WERI-Rb-1 (cell line): Measurements from ENCODE around the gene KRTAP20-4.

ENCODE experiments used
- DNase-seq: peaks from one replicate; pipeline ENCODE4 v3.0.0-alpha.2; 2020
- H3K27ac ChIP-seq: fragments of 250-450 bp; sonication (Bioruptor Pico); 2 replicates; pipeline ENCODE4 v1.5.1; 2020; ENCODE audit warnings: mild to moderate bottlenecking, moderate library complexity
- H3K27me3 ChIP-seq: fragments of 250-450 bp; sonication (Bioruptor Pico); 2 replicates; pipeline ENCODE4 v1.5.1; 2021; ENCODE audit warnings: mild to moderate bottlenecking, low read depth, moderate library complexity; ENCODE audit not compliant: insufficient read depth, severe bottlenecking
- H3K36me3 ChIP-seq: fragments of 250-450 bp; sonication (Bioruptor Pico); 2 replicates; pipeline ENCODE4 v1.5.1; 2020; ENCODE audit warnings: mild to moderate bottlenecking, moderate library complexity
- H3K4me3 ChIP-seq: 2 replicates; pipeline ENCODE4 v1.5.1; 2011; ENCODE audit warnings: low read depth, mild to moderate bottlenecking, control low read depth, low read length
- H3K9me3 ChIP-seq: fragments of 250-450 bp; sonication (Bioruptor Pico); 2 replicates; pipeline ENCODE4 v1.5.1; 2021; ENCODE audit warnings: mild to moderate bottlenecking, moderate library complexity; ENCODE audit not compliant: severe bottlenecking
- TF ChIP-seq, protein P1 (sequence below): IDR thresholded peaks from 2 replicates; pipeline ENCODE4 v1.5.1; 2011; ENCODE audit warnings: low read depth, mild to moderate bottlenecking, control low read depth, inconsistent platforms, low read length

KRTAP20-4 gene

DNA sequence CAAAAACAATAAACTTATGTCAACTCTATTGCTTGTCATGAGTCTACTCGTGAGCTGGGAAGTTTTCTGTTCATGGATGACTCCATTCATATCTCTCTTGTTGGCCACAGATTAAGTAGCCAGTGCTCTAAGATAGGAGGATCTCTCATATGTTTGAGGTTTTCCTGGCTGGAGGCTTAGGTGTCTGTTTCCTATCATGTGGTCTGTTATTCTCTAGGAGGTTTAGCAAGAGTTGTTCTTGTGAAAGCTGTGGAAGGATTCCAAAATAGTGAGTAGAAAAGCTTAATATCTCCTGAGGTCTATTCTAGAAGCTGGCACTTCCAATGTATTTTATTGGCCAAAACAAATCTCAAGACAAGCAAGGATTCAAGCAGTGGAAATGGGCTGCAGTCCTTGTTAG lies 8.8 kb downstream of the KRTAP20-4 start:
- Histone ChIP-seq H3K27me3 (peaks cover 90% of the 10 kb centered on the region), H3K27ac (no peak overlapping the region), H3K4me3 (no peak overlapping the region), H3K36me3 (no peaks in the 10 kb centered on the region), H3K9me3 (no peaks in the 10 kb centered on the region)
- DNase-seq, result no peak
- TF ChIP-seq, protein P1, sequence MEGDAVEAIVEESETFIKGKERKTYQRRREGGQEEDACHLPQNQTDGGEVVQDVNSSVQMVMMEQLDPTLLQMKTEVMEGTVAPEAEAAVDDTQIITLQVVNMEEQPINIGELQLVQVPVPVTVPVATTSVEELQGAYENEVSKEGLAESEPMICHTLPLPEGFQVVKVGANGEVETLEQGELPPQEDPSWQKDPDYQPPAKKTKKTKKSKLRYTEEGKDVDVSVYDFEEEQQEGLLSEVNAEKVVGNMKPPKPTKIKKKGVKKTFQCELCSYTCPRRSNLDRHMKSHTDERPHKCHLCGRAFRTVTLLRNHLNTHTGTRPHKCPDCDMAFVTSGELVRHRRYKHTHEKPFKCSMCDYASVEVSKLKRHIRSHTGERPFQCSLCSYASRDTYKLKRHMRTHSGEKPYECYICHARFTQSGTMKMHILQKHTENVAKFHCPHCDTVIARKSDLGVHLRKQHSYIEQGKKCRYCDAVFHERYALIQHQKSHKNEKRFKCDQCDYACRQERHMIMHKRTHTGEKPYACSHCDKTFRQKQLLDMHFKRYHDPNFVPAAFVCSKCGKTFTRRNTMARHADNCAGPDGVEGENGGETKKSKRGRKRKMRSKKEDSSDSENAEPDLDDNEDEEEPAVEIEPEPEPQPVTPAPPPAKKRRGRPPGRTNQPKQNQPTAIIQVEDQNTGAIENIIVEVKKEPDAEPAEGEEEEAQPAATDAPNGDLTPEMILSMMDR, result no peak

DNA sequence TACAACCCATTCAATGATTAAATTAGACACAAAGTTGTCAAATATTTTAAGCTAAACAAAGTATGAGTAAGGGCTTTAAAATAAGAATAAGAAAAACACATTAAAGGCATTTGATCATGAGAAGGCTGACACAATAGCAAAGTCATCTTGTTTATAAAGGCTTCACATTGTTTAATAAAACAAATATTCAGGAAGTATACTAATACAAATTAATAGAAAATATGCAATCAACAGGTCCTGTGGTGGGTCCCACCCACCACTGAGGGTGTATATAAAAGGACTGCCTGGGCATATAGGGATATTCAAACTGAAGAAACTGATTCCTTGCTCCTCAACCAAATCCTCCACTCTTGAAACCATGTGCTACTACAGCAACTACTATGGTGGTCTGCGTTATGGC lies 14.5 kb downstream of the KRTAP20-4 start, which contains the start of gene KRTAP20-2:
KRTAP20-2 (plus strand) TSS at position 301 of the 400 bp plus-strand sequence; CDS start at position 359, 58 bp downstream.
- H3K27ac ChIP-seq, result no peak within 1 kb of the TSS
- no peaks in the 10 kb centered on the region for H3K36me3 ChIP-seq
- H3K27me3 ChIP-seq, result peaks cover 77% of the 10 kb centered on the region
- H3K4me3 ChIP-seq, result no peak within 1 kb of the TSS
- H3K9me3 ChIP-seq, result peaks cover 3% of the 10 kb centered on the region
- no peak for DNase-seq
- TF ChIP-seq, protein P1, result no peak

DNA sequence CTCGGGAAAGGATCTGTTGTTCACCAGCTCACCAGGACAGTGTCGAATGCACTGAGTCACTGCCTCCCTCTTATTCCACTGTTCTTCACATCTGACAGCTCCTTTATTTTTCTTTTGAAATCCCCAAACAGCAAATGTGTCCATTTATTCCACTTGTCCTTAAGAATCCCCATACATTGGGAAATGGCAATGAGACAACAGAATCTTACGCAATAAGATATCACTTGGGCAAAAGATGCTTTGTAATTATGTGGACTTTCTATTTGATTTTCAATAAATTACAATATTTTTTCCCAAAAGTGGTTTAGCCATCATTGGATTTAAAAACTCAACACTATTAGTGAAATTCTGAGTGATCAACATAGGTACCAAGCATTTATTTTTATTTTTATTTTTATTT lies 18.3 kb downstream of the KRTAP20-4 start:
- Histone ChIP-seq H3K27me3 (peaks cover 63% of the 10 kb centered on the region), H3K36me3 (no peaks in the 10 kb centered on the region), H3K9me3 (peaks cover 3% of the 10 kb centered on the region), H3K4me3 (no peak overlapping the region), H3K27ac (no peak overlapping the region)
- no peak for DNase-seq
- TF ChIP-seq, protein P1, result no peak

DNA sequence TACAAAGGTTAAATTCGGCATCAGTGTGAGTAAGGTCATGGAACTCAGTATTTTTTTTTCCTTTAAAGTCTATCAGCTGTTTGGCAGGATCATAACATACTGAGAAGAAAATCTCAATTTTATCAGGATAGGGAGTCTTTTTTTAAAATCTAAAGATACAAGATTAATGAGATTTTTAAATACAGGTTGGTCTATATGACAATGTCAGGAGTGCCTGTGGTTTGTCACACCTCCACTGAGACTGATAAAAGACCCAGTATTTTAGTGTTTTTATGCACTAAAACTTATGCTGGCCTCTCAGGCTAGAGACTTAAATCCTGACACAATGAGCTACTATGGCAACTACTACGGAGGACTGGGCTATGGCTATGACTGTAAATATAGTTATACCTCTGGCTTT lies 22.1 kb downstream of the KRTAP20-4 start, which contains the start of gene KRTAP20-3:
KRTAP20-3 (plus strand) TSS at position 301 of the 400 bp plus-strand sequence.
- no peak for DNase-seq
- Histone ChIP-seq H3K36me3 (no peaks in the 10 kb centered on the region), H3K27me3 (peaks cover 62% of the 10 kb centered on the region), H3K27ac (no peak within 1 kb of the TSS), H3K4me3 (no peak within 1 kb of the TSS), H3K9me3 (peaks cover 3% of the 10 kb centered on the region)
- TF ChIP-seq, protein P1, result no peak

DNA sequence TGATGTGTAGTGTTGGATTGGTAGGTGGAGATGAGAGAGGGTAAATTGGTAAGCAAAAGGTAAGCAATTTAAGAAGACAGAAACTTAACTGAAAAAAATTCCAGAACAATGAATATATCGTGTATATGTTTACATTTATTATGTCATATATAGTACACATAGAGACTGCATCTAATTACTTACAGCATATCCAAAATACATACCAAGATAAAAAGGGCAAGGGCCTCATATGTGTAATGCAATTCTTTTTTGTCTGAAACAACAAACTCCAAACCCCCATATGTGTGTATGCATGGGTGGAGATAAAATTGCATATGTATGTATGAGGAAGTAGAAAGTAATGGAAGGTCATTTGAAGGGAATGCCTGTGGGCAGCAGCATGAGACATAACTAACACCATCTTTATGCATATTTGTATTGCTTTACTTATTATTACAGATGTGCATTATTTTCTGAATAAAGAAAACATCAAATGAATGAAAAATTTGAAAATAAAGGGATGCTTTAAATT lies 26.5 kb downstream of the KRTAP20-4 start:
- TF ChIP-seq, protein P1, result no peak
- H3K9me3 ChIP-seq, result no peaks in the 10 kb centered on the region
- H3K4me3 ChIP-seq, result no peak overlapping the region
- no peaks in the 10 kb centered on the region for H3K36me3 ChIP-seq
- no peak for DNase-seq
- peaks cover 73% of the 10 kb centered on the region for H3K27me3 ChIP-seq
- no peak overlapping the region for H3K27ac ChIP-seq

DNA sequence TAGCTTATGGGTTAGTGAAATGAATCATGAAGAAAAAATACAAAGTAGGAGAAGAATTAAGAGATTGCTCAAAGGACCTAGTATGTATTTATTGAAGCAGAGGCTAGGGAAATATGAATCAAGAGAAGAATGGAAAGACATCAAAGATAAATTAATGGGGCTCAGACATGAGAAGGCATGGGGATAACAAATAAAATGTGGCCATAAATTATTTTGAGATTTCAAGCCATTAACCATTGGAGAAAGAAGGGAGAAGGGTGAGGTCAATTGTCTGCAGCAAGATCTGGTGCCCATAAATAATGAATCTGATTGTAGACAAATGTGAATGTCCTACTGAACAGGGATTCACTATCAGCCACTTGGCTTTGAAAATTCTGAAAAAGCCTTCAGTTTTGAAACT lies 32.5 kb downstream of the KRTAP20-4 start:
- Histone ChIP-seq H3K27ac (no peak overlapping the region), H3K27me3 (peaks cover 53% of the 10 kb centered on the region), H3K36me3 (no peaks in the 10 kb centered on the region), H3K9me3 (no peaks in the 10 kb centered on the region), H3K4me3 (no peak overlapping the region)
- DNase-seq, result no peak
- TF ChIP-seq, protein P1, result no peak
